Dermis blood vessel endothelial cell (primary cell): ENCODE measurements around the gene LPP. TPM values are rescaled to one million over a fixed set of nuclear protein-coding genes. Genes with fewer than 3 reads are reported as not detected.

Source experiments
- DNase-seq: peaks from one replicate; pipeline ENCODE4 v3.0.0; 2010
- total RNA-seq: library from RNA; depleted of rRNA; stranded (reverse); fragments of >200 nt; gene quantifications from 2 replicates; pipeline ENCODE4 v1.2.3, GENCODE V29; 2014

The LPP gene
- total RNA-seq, 1 donor from 2014 or later: 45.8 TPM

GRCh38 chr3:188254520-188255070 is 100.6 kb downstream of the LPP start:
- DNase-seq: no peak

- DNase-seq: no peak
These were observed 101.2 kb downstream of the LPP start for GRCh38 chr3:188255190-188255589.

GRCh38 chr3:188256758-188257157 is 102.8 kb downstream of the LPP start:
- DNase-seq: no peak

- DNase-seq: peak; percentile 42
These were observed 103.5 kb downstream of the LPP start for GRCh38 chr3:188257384-188258026.

- DNase-seq: no peak
These were observed 105.2 kb downstream of the LPP start for GRCh38 chr3:188259191-188259590.

GRCh38 chr3:188259596-188259995 is 105.6 kb downstream of the LPP start:
- DNase-seq: no peak

- DNase-seq: peak; percentile 50
These were observed 107.1 kb downstream of the LPP start for GRCh38 chr3:188261011-188261410.

GRCh38 chr3:188262488-188262887 is 108.5 kb downstream of the LPP start:
- DNase-seq: no peak

- peak; percentile 97 for DNase-seq
These were observed 109.1 kb downstream of the LPP start for GRCh38 chr3:188262913-188263683.

GRCh38 chr3:188264226-188265207 is 110.6 kb downstream of the LPP start:
- peak; percentile 41 for DNase-seq

- peak; percentile 40 for DNase-seq
These were observed 112.8 kb downstream of the LPP start for GRCh38 chr3:188266562-188267274.

- DNase-seq: no peak
These were observed 113.9 kb downstream of the LPP start for GRCh38 chr3:188267790-188268335.

GRCh38 chr3:188268336-188268735 is 114.4 kb downstream of the LPP start:
- DNase-seq: no peak

GRCh38 chr3:188269040-188269439 is 115.1 kb downstream of the LPP start:
- DNase-seq: no peak

GRCh38 chr3:188270423-188270972 is 116.5 kb downstream of the LPP start:
- DNase-seq: peak; percentile 86

GRCh38 chr3:188271226-188271914 is 117.4 kb downstream of the LPP start:
- DNase-seq: no peak

GRCh38 chr3:188272481-188273372 is 118.8 kb downstream of the LPP start:
- DNase-seq: peak; percentile 66

GRCh38 chr3:188274249-188274915 is 120.4 kb downstream of the LPP start:
- no peak for DNase-seq

- DNase-seq: no peak
These were observed 122.4 kb downstream of the LPP start for GRCh38 chr3:188276375-188276774.
